Activated T-cell treated with anti-CD3 and anti-CD28 coated beads, Interleukin-2, amount 50 U/mL, for 4 hours (primary cell): Measurements from ENCODE around the gene FMO1. TPM values are rescaled to one million over a fixed set of nuclear protein-coding genes. Genes with fewer than 3 reads are reported as not detected.
"Not testable (repeated sequence)": the region's sequence is repeated elsewhere in the genome, so short reads cannot be mapped to it uniquely, and the experiment has no call there.

Experiments
- ATAC-seq, 2 donors: fragments of 200-7000 bp; cut with Tn5 transposase; one replicate each; pipeline ENCODE4 v1.10.0; 2021
- DNase-seq: peaks from one replicate; pipeline ENCODE4 v3.0.0-alpha.2; 2020
- H3K27me3 Mint-ChIP-seq: one replicate; pipeline ENCODE4 v1.8.0; 2021; ENCODE audit warnings: low read depth, mixed read lengths
- H3K36me3 Mint-ChIP-seq: one replicate; pipeline ENCODE4 v1.8.0; 2022; ENCODE audit warnings: mixed read lengths; ENCODE audit not compliant: insufficient read depth
- H3K4me1 Mint-ChIP-seq: one replicate; pipeline ENCODE4 v1.8.0; 2021; ENCODE audit warnings: low read depth, mixed read lengths
- H3K4me3 Mint-ChIP-seq: one replicate; pipeline ENCODE4 v1.8.0; 2021; ENCODE audit warnings: mild to moderate bottlenecking, moderate library complexity, mixed read lengths
- H3K9me3 Mint-ChIP-seq: one replicate; pipeline ENCODE4 v1.8.0; 2021; ENCODE audit warnings: mixed read lengths
- total RNA-seq, 3 donors: library from RNA; stranded (reverse); gene quantifications; one replicate each; pipeline ENCODE4 v1.2.1, GENCODE V29; 2021

FMO1 gene
- total RNA-seq, 3 donors from 2014 or later: not detected

DNA sequence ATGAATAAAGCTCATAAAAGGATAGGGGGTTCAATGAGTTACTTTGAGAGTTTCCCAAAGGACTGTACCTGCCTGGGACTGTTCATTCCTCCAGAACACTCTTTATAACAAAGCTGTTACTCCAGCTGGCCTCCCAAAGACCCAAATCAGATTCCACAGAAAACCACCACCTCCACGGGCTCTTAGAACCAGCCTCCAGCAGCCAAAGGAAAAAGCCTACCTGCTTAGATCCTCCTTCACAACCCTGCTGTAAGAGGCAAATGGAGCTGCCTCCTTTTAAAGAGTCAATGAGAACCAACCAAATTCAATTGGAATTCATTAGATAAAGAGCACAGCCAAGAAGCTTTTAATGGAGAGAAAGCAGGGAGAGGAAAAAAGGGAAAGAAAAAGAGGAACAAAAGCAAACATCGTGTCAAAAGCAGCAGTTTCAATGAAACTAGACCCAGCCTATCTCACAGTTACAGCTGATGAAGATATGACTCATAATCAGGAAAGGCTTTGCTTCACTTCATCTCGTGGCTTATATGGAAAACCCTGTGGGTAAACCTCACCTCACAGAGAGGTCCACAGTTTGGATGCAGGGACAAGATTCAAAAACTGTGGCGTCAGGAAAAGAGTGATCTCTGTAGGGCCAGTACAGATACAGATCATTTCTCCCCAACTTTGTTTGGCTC, 37.9 kb downstream of the FMO1 start:
- H3K27me3 Mint-ChIP-seq: peaks cover 17% of the 10 kb centered on the region
- no peak for DNase-seq
- ATAC-seq: peak in 1 of 2 donors; percentile 14
- no peaks in the 10 kb centered on the region for H3K9me3 Mint-ChIP-seq
- no peaks in the 10 kb centered on the region for H3K36me3 Mint-ChIP-seq
- H3K4me1 Mint-ChIP-seq: no peaks in the 10 kb centered on the region
- no peak overlapping the region for H3K4me3 Mint-ChIP-seq

DNA sequence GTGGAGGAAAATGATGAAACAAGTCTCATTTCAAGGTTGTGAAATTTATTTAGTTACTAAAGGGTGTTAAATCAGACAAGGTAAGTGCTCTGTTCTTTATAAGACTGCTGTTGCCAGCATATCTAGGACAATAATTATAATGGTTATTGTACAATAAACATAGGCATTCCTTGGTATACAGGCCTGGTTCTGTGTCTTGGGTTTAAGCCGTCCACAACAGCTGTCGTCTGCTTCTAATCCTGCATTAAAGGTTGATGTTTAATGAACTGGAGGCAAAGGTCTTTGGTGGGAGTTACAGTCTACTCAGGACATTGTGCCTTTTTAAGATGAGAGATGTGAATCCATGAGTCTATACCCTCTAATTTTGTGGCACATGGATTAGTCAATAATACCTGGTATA, 42.3 kb downstream of the FMO1 start:
- no peak overlapping the region for H3K4me3 Mint-ChIP-seq
- no peaks in the 10 kb centered on the region for H3K36me3 Mint-ChIP-seq
- DNase-seq: no peak
- H3K27me3 Mint-ChIP-seq: peaks cover 31% of the 10 kb centered on the region
- no peak for ATAC-seq
- H3K4me1 Mint-ChIP-seq: no peaks in the 10 kb centered on the region
- H3K9me3 Mint-ChIP-seq: no peaks in the 10 kb centered on the region

DNA sequence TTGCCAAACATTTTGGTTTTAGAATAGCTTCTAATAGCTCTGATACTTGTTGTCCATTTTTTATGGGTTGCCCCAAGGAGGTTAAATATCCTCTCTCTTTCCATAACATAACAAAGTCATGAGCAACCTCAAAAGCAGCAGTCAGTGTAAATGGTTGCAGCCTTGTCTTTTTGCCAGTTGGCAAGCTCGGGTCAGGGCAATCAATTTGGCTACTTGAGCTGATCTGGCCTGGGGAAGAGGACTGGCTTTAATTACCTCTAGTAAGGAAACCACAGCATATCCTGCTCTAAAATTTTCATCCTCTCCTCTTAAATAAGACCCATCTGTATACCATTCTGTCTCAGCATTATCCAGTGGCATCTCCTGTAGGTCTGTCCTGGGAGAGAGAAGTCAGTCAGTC, 44.5 kb downstream of the FMO1 start:
- no peaks in the 10 kb centered on the region for H3K36me3 Mint-ChIP-seq
- DNase-seq (no peak), ATAC-seq (no peak)
- H3K4me3 Mint-ChIP-seq: no peak overlapping the region
- H3K4me1 Mint-ChIP-seq: no peaks in the 10 kb centered on the region
- no peaks in the 10 kb centered on the region for H3K9me3 Mint-ChIP-seq
- H3K27me3 Mint-ChIP-seq: peaks cover 31% of the 10 kb centered on the region

DNA sequence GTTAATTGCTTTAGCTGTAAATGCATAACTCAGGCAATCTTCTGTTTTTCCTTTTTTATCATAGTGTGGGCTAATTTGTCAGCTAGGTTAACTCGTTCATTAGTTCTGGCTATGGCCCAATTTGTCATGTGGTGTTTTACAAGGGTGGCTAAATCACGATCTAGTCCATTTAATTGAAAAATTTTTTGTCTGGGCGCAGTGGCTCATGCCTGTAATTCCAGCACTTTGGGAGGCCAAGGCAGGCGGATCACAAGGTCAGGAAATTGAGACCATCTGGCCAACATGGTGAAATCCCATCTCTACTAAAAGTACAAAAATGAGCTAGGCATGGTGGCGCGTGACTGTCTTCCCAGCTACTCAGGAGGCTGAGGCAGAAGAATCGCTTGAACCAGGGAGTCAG, 47.1 kb downstream of the FMO1 start:
- ATAC-seq, H3K4me3 Mint-ChIP-seq, H3K4me1 Mint-ChIP-seq, H3K36me3 Mint-ChIP-seq, DNase-seq: not testable (repeated sequence)
- H3K9me3 Mint-ChIP-seq: peaks cover 13% of the 10 kb centered on the region
- peaks cover 37% of the 10 kb centered on the region for H3K27me3 Mint-ChIP-seq

DNA sequence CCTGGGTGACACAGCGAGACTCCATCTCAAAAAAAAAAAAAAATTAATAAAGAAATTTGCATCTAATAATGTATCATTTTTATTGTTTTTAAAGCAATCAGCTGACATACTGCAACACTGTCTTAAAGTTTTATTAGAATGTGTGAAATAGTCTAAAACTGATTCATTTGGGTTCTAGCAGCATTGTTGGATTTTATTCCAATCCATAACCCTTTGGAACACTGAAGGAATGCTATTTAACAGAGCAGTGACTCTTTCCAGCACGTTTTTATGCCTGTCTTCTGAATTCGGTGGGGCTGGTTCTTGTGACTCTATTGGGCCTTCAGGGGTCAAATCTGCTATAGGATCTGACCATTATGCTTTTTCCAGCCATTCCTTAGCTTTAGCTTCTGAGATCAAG, 47.5 kb downstream of the FMO1 start:
- no peak overlapping the region for H3K4me3 Mint-ChIP-seq
- ATAC-seq (no peak), DNase-seq (no peak)
- H3K4me1 Mint-ChIP-seq: no peaks in the 10 kb centered on the region
- no peaks in the 10 kb centered on the region for H3K36me3 Mint-ChIP-seq
- H3K27me3 Mint-ChIP-seq: peaks cover 37% of the 10 kb centered on the region
- peaks cover 15% of the 10 kb centered on the region for H3K9me3 Mint-ChIP-seq

DNA sequence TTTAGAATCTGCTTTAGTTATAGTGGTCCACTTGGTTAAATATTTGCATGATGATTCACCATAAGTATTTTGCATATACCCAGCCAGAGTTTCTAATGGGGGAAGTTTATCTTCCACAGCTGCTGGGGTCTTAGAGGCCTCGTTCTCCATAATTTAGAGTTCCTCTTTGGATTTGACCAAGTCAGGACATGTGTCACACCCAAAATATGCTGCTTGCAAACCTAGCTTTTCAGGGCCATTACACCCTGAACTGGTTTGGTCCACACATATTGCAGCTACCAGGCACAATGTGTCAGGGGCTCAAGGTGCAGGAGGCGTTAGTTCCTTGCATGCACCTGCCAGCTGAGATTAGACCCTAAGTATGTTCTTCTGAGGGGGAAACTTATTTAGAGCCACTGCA, 48.6 kb downstream of the FMO1 start:
- Mint-ChIP-seq H3K27me3 (peaks cover 37% of the 10 kb centered on the region), H3K9me3 (peaks cover 26% of the 10 kb centered on the region), H3K36me3 (no peaks in the 10 kb centered on the region), H3K4me1 (no peaks in the 10 kb centered on the region), H3K4me3 (no peak overlapping the region)
- no peak for DNase-seq
- ATAC-seq: no peak

DNA sequence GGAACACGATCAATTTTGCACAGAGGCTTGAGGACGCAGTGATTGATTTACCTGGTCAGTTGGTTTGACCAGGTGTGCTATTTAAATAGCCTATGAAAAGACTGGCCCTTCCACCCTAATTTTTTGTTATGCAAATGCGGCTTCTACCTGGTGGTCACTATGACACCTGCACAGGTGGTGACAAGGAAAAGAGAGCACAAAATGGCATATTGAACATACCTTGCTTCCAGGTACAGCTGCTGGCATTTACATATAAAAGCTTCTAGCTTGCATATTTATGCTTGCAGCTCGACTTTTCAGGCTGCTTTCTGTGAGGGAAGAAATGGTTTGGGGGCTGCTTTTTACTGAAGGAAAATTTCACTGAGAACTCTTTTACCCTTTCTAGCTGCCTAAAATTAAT, 50.4 kb downstream of the FMO1 start:
- H3K4me3 Mint-ChIP-seq: no peak overlapping the region
- DNase-seq (no peak), ATAC-seq (no peak)
- peaks cover 35% of the 10 kb centered on the region for H3K9me3 Mint-ChIP-seq
- peaks cover 29% of the 10 kb centered on the region for H3K27me3 Mint-ChIP-seq
- H3K4me1 Mint-ChIP-seq: no peaks in the 10 kb centered on the region
- H3K36me3 Mint-ChIP-seq: no peaks in the 10 kb centered on the region

DNA sequence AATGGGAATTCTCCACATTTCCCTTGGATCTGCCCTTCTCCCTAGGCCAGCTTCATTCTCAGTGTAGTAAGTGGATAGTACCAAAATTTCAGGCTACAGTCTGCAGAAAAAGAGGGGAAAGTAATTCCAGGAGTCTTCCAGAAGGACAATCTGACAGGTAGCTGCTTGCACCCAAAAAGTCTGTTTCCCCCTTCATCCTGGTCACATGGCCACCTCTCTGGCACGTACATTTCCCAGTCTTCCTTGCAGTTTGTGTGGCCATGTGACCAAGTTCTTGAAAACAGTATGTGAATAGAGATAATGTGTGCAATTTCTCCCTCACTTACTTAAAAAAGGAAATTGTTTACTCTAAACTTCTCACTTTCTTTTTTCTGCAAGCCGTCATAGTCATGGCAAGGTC, 51.0 kb downstream of the FMO1 start:
- ATAC-seq (no peak), DNase-seq (no peak)
- H3K9me3 Mint-ChIP-seq: peaks cover 35% of the 10 kb centered on the region
- no peaks in the 10 kb centered on the region for H3K4me1 Mint-ChIP-seq
- H3K4me3 Mint-ChIP-seq: no peak overlapping the region
- peaks cover 25% of the 10 kb centered on the region for H3K27me3 Mint-ChIP-seq
- H3K36me3 Mint-ChIP-seq: no peaks in the 10 kb centered on the region

DNA sequence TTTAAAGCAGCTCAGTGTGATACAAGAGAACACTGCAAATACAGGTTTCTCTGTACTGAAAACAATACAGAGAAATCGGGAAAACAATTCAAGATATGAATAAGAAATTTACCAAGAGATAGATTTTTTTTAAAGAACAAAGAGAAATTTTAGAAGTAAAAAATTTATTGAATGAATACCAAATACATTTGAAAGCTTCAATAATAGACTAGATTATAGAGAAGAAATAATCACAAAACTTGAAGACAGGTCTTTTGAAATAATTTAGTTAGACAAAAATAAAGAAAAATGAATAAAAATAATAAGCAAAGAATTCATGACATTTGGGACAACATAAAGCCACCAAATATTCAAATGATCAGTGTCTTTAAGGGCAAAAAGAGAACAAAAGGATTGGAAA, 52.1 kb downstream of the FMO1 start:
- DNase-seq: no peak
- Mint-ChIP-seq H3K36me3 (no peaks in the 10 kb centered on the region), H3K4me3 (no peak overlapping the region), H3K27me3 (peaks cover 15% of the 10 kb centered on the region), H3K9me3 (peaks cover 35% of the 10 kb centered on the region), H3K4me1 (no peaks in the 10 kb centered on the region)
- ATAC-seq: no peak

DNA sequence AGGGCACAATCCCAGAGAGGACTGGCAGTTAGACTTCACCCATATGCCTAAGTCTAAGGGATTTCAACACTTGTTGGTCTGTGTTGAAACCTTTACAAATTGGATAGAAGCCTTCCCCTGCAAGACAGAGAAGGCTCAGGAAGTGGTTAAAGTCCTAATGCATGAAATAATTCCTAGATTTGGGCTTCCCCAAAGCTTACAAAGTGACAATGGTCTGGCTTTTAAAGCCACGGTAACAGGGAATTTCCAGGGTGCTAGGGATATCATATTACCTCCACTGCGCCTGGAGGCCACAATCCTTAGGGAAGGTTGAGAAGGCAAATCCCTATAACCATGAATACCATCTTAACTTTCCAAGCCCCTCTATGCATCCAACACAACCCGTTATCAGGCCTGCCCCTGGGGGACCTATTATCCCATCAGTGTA, 62.4 kb downstream of the FMO1 start:
- Mint-ChIP-seq H3K27me3 (no peaks in the 10 kb centered on the region), H3K4me3 (no peak overlapping the region), H3K4me1 (peaks cover 17% of the 10 kb centered on the region), H3K36me3 (no peaks in the 10 kb centered on the region), H3K9me3 (no peaks in the 10 kb centered on the region)
- DNase-seq (no peak), ATAC-seq (no peak)

DNA sequence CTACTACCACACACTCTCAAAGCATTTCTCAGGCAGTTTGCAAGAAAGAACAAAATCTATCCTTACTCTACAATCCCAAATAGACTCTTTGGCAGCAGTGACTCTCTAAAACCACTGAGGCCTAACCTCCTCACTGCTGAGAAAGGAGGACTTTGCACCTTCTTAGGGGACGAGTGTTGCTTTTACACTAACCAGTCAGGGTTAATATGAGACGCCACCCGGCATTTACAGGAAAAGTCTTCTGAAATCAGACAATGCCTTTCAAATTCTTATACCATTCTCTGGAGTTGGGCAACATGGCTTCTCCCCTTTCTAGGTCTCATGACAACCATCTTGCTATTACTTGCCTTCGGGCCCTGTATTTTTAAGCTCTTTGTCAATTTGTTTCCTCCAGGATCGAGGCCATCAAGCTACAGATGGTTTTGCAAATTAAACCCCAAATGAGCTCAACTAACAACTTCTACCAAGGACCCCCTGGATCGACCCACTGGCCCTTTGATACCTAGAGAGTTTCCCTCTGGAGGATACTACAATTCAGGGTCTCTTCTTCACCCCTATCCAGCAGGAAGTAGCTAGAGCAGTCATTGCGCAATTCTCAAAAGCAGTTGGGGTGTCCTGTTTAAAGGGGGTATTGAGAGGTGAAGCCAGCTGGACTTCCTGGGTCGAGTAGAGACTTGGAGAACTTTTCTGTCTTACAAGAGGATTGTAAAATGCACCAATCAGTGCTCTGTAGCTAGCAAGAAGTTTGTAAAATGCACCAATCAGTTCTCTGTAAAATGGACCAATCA, 63.7 kb downstream of the FMO1 start:
- no peaks in the 10 kb centered on the region for H3K27me3 Mint-ChIP-seq
- H3K4me3 Mint-ChIP-seq: no peak overlapping the region

DNA sequence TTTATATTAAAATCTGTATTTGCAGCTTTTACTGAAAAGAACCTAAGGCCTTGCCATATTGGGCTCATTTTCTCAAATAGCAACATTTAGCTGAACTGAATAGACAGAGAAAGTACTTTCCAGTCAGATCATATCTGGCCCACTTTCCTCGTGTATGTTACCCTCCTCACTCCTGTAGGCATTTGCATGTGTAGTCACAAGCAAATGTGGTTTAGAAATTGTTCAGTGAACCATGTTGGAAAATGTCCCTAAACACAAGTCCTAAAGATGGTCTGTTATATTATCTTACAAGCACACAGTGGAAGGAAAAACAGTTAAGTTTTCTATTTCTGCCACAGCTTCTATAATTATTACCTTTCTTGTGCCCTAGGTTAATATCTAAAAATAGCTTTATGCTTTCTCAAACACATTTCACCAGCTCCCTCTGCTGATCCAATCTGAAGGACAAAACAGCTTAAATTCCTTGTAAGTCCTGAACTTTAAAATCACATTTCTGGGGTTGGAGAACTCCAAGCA, 65.1 kb downstream of the FMO1 start:
- Mint-ChIP-seq H3K4me1 (peaks cover 20% of the 10 kb centered on the region), H3K9me3 (no peaks in the 10 kb centered on the region), H3K36me3 (peaks cover 5% of the 10 kb centered on the region), H3K4me3 (peak overlapping the region; percentile 26), H3K27me3 (no peaks in the 10 kb centered on the region)
- ATAC-seq (peak in 1 of 2 donors; percentile 3), DNase-seq (no peak)

More for the DNA sequence above, 63.7 kb downstream of the FMO1 start:
- H3K36me3 Mint-ChIP-seq: peaks cover 1% of the 10 kb centered on the region
- no peak for DNase-seq
- peaks cover 17% of the 10 kb centered on the region for H3K4me1 Mint-ChIP-seq
- ATAC-seq: no peak
- no peaks in the 10 kb centered on the region for H3K9me3 Mint-ChIP-seq

DNA sequence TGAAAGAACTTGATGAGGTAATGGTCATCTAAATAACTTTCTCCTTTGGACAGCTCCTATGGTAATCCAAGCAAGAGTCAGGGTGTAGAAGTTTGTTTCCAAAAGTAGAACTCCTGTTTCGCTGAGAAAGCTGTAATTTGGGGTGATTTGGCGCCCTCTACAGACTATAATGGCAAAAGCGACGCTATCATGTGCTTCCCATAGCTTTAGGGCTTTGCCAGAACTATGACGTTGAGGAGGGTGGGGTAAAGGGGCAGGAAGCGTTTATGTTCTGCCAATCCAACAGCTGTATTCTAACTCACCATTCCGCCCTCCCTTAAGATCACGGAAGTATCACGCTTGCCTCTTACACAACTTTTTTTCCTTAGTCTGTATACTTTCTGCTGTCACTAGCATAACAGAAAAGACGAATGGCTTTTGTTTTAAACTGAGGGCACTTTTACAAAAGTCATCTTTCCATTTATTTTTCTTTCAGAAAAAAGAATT, 65.6 kb downstream of the FMO1 start, which contains the start of gene FMO4:
Gene FMO4 (plus strand): TSS at position 349 of the 486 bp plus-strand sequence. CDS start 5,643 bp downstream, outside the sequence.
- Mint-ChIP-seq H3K9me3 (no peaks in the 10 kb centered on the region), H3K4me3 (peak within 1 kb of the TSS; percentile 75), H3K36me3 (peaks cover 7% of the 10 kb centered on the region), H3K27me3 (no peaks in the 10 kb centered on the region), H3K4me1 (peaks cover 20% of the 10 kb centered on the region)
- DNase-seq (peak; percentile 69), ATAC-seq (peak; percentile 100)

DNA sequence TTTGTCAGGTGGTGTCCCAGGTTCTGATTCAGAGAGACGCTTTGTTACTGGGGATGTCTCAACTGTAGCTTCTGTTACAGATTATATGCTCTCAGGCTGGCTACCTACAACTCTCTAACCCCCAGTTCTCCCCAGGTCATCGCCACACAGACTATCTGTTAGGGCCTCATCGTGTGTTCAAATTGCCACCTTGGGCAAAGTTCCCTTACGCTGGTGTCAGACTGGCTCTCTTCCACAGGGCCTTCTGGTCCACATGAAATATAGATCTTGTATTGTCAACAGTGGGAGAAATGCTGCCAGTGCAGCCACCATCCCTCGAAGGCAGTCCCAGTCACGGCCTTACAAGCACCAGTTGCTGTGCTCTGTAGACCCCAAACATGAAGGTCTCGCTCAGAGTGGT, 81.0 kb downstream of the FMO1 start:
- Mint-ChIP-seq H3K4me1 (no peaks in the 10 kb centered on the region), H3K4me3 (no peak overlapping the region), H3K27me3 (no peaks in the 10 kb centered on the region), H3K36me3 (peaks cover 18% of the 10 kb centered on the region), H3K9me3 (no peaks in the 10 kb centered on the region)
- ATAC-seq (no peak), DNase-seq (no peak)
